ENCODE data around the gene ROR2.
A peak's percentile ranks its signal among the peaks of the same experiment; 100 is the strongest.

ROR2 gene

GRCh38 chr9:91815896-91816295 lies 134.1 kb downstream of the ROR2 start:
- Histone ChIP-seq H3K9me3 (no peaks in the 10 kb centered on the region), H3K4me2 (no peak overlapping the region), H4K20me1 (no peaks in the 10 kb centered on the region), H3K9ac (no peak overlapping the region), H3K36me3 (no peaks in the 10 kb centered on the region), H3K4me1 (0 out of 2 replicates have a peak, but pooled peaks cover 9% of the 10 kb centered on the region), H3K27me3 (no peaks in the 10 kb centered on the region), H3K27ac (no peak overlapping the region), H3K4me3 (no peak overlapping the region)
- TF ChIP-seq Cebpa-rat (IDR thresholded peaks at IDR 0.05): no peak

GRCh38 chr9:91814753-91815152 lies 135.3 kb downstream of the ROR2 start:
- Histone ChIP-seq H4K20me1 (no peaks in the 10 kb centered on the region), H3K27ac (no peak overlapping the region)
- no peak for TF ChIP-seq Cebpa-rat (IDR thresholded peaks at IDR 0.05)

DNA sequence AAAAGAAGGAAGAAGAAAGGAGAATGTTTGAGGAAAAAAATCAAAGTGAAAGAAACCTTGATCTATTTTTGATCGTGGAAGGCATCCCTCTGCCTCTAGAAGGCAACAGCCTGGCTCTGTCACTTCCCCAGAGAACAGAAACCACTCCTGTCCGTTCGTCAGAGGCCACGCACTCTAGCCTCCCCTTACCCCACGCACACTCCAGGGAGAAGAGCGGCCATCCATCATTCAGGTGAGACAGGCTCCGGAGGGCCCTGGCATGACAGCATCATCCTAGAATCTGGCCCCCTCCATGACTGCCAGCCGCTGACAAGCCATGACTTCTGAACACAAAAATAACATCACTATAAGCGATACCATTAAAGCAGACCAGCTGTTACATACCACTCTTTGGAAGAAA lies 135.8 kb downstream of the ROR2 start:
- Histone ChIP-seq H3K27me3 (no peaks in the 10 kb centered on the region), H3K4me3 (no peak overlapping the region), H3K9ac (no peak overlapping the region), H3K9me3 (no peaks in the 10 kb centered on the region), H3K27ac (no peak overlapping the region), H4K20me1 (no peaks in the 10 kb centered on the region), H3K36me3 (no peaks in the 10 kb centered on the region), H3K4me1 (0 out of 2 replicates have a peak, but pooled peaks cover 9% of the 10 kb centered on the region), H3K4me2 (no peak overlapping the region)
- TF ChIP-seq Cebpa-rat (IDR thresholded peaks at IDR 0.05): no peak

More at GRCh38 chr9:91814753-91815152, 135.3 kb downstream of the ROR2 start:
- Histone ChIP-seq H3K4me1 (0 out of 2 replicates have a peak, but pooled peaks cover 9% of the 10 kb centered on the region), H3K36me3 (no peaks in the 10 kb centered on the region), H3K9me3 (no peaks in the 10 kb centered on the region), H3K9ac (no peak overlapping the region), H3K4me2 (no peak overlapping the region), H3K27me3 (no peaks in the 10 kb centered on the region), H3K4me3 (no peak overlapping the region)

DNA sequence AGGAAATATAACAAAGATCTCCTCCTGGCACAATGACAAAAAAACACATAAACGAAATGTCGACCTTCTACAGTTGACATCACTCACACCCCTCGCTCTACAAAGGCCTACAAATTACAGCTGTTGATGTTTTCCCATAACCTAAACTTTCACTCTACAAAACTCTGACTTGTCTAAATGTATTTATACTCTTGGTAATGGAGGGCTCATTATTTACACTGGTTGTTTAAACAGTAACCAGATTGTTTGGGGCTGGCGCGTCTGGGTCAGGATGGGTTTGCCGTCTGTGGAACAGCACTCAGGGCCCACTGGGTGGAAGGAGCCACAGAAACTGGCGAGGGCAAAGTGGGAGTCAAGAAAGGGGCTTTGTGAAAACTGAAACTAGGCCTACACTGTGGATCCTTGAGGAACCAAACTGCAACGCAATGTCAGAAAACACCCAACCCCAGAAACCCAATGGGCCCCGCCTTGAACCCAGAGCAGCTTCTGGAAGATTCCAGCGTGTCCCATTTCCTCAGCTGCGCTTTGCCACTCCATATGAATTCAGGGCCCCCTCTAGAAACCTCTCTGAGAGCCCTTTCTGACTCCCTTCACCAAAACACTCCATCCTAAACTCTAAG lies 136.7 kb downstream of the ROR2 start:
- Histone ChIP-seq H3K27ac (no peak overlapping the region), H3K4me3 (no peak overlapping the region), H3K36me3 (no peaks in the 10 kb centered on the region), H4K20me1 (no peaks in the 10 kb centered on the region), H3K9ac (no peak overlapping the region), H3K4me2 (no peak overlapping the region), H3K9me3 (no peaks in the 10 kb centered on the region), H3K4me1 (0 out of 2 replicates have a peak, but pooled peaks cover 9% of the 10 kb centered on the region), H3K27me3 (no peaks in the 10 kb centered on the region)
- no peak for TF ChIP-seq Cebpa-rat (IDR thresholded peaks at IDR 0.05)

DNA sequence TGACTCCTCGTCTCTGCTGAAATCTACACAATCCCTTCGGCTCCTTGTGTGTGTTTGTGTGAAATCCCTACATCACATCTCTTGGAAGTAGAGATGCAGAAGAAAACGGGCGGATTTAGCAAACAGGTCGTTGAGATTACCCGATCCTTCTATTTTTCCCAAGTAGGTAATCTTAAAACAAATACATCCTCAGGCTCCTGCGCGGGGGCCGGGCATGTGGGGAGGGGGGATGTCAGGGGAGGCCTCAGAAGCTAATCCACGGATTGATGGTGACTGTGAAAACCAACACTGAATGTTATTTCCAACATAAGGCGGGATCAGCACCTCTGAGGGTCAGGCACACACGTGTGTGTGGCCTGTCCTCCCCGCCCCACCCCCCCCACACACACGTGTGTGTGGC lies 137.8 kb downstream of the ROR2 start:
- Histone ChIP-seq H3K9ac (no peak overlapping the region), H4K20me1 (no peaks in the 10 kb centered on the region), H3K36me3 (no peaks in the 10 kb centered on the region), H3K4me3 (no peak overlapping the region), H3K27ac (no peak overlapping the region), H3K4me1 (0 out of 2 replicates have a peak, but pooled peaks cover 9% of the 10 kb centered on the region), H3K4me2 (no peak overlapping the region), H3K9me3 (no peaks in the 10 kb centered on the region), H3K27me3 (no peaks in the 10 kb centered on the region)
- no peak for TF ChIP-seq Cebpa-rat (IDR thresholded peaks at IDR 0.05)

DNA sequence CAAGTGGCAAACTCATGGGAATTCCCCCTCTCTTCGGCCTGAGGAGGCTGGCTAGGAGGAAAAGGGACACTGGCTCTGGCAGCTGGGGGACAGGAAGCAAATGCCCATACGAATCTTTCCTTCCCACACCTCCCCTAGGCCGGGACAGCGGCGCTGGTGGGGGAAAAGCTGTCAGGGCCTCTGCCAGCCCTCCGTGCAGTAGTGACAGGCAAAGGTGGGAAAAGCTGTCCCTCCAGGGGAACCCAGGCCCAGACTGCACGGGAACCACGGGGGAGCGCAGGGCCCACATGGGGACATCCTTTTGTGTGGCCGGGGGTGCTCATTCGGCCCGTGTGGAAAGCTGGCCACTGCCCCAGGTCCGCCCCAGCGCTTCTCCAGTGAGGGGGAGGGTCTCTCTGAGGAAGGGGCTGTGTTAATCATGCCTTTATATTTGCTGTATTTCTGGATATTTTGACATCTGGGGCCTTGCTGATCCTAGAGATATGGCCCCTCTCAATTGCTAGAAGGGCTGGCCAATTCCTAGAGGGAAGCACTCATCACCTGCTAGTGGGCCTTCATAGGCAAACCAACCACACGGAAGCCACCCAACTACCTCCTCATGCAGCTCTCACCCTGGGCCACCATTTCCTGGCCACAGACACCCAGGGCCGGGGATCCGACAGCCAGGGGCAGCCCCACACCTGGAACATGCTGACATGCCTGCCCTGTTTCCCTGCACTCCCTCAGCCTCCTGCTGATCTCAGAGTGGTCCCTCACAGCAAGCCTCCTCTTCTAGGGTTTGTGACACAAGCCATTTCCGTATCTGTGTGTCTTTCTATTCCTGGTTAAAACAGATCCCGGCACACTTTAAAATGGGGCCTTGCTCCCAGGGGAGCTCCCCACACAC lies 138.8 kb downstream of the ROR2 start:
- Histone ChIP-seq H3K9me3 (no peaks in the 10 kb centered on the region), H3K4me1 (0 out of 2 replicates have a peak, but pooled peaks cover 9% of the 10 kb centered on the region), H3K4me3 (no peak overlapping the region), H3K9ac (no peak overlapping the region), H3K4me2 (no peak overlapping the region), H3K36me3 (no peaks in the 10 kb centered on the region), H4K20me1 (no peaks in the 10 kb centered on the region), H3K27ac (0 out of 2 replicates have a peak overlapping the region, but pooled peaks have one; percentile 7), H3K27me3 (no peaks in the 10 kb centered on the region)
- TF ChIP-seq Cebpa-rat (IDR thresholded peaks at IDR 0.05): no peak

DNA sequence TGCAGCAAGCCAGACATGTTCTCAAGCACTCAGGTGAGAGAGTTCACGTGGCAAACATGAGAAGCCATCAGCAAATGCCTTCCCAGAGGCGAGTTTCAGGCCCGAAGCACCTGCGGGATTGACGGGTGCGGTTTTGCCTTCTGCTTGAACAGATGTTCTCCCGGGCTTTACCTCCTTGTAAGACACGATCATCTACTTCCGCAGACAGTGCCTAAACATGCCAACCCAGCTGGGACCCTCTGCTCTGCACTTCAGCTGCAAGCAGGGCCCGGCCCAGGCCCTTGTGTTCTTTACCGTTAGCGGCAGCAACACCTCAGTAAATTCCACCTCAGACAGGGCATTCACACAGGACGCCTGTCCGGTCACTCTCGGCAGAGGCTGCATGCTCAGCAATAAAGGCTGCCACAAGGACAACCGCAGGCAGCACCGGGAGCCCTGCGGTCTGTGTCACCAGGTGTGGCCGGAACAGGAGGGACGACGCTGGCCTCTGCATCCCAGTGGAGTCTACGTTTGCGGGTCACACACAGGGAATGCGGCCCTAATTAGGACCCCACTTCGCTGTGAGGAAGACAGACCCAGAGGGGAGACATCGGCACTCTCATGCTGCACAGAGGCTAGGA lies 139.6 kb downstream of the ROR2 start:
- 0 out of 2 replicates have a peak, but pooled peaks cover 9% of the 10 kb centered on the region for H3K4me1 ChIP-seq
- H3K36me3 ChIP-seq: no peaks in the 10 kb centered on the region
- no peak overlapping the region for H3K4me2 ChIP-seq
- no peak overlapping the region for H3K9ac ChIP-seq
- H3K27ac ChIP-seq: no peak overlapping the region
- H4K20me1 ChIP-seq: no peaks in the 10 kb centered on the region
- TF ChIP-seq Cebpa-rat (IDR thresholded peaks at IDR 0.05): no peak
- no peaks in the 10 kb centered on the region for H3K9me3 ChIP-seq
- H3K4me3 ChIP-seq: no peak overlapping the region
- no peaks in the 10 kb centered on the region for H3K27me3 ChIP-seq

- H3K4me3 ChIP-seq: no peak overlapping the region
- TF ChIP-seq Cebpa-rat (IDR thresholded peaks at IDR 0.05): no peak
- H3K9ac ChIP-seq: no peak overlapping the region
- no peaks in the 10 kb centered on the region for H3K27me3 ChIP-seq
- no peak overlapping the region for H3K4me2 ChIP-seq
- H3K4me1 ChIP-seq: 0 out of 2 replicates have a peak, but pooled peaks cover 9% of the 10 kb centered on the region
- no peaks in the 10 kb centered on the region for H3K36me3 ChIP-seq
- no peaks in the 10 kb centered on the region for H4K20me1 ChIP-seq
- H3K9me3 ChIP-seq: no peaks in the 10 kb centered on the region
- no peak overlapping the region for H3K27ac ChIP-seq
Observed at GRCh38 chr9:91809581-91810285, 140.3 kb downstream of the ROR2 start.

DNA sequence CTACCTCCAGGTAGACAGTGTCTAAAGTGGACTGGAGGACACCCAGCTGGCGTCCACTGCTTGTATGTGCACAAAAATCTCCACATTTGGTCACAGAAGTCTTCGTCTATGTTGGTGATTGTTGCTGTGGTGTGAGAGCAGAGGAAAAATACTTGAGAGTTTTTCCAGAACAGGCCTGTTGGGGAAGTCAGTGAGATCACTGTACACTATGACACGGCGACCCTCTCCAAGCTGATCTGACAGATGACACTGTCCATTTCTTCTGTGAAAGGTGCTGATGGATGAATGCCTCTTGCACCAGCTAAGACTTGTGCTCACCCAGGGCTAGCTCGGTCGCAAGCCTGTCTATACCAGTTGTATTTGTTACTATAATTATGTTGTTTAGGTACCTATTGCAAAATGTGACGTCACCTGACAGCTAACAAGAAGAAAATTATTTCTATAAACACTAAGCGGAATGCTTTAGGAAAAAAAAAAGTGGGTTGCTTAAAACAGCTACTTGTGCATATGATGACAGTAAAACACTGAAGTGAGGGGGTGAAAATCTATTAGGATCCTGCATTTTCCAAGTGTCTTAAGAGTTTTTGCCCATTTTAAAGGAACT lies 142.3 kb downstream of the ROR2 start:
- Histone ChIP-seq H3K9ac (no peak overlapping the region), H3K36me3 (no peaks in the 10 kb centered on the region), H3K4me1 (0 out of 2 replicates have a peak, but pooled peaks cover 9% of the 10 kb centered on the region), H4K20me1 (no peaks in the 10 kb centered on the region), H3K4me2 (no peak overlapping the region), H3K27me3 (no peaks in the 10 kb centered on the region), H3K4me3 (no peak overlapping the region), H3K27ac (no peak overlapping the region), H3K9me3 (no peaks in the 10 kb centered on the region)
- no peak for TF ChIP-seq Cebpa-rat (IDR thresholded peaks at IDR 0.05)

Measured in BLaER1 (cell line).